ENCODE results near the gene COL27A1. TPM values are rescaled to one million over a fixed set of nuclear protein-coding genes. Genes with fewer than 3 reads are reported as not detected.

Gene COL27A1
- total RNA-seq, 1 donor from 2014 or later: 4.4 TPM

DNA sequence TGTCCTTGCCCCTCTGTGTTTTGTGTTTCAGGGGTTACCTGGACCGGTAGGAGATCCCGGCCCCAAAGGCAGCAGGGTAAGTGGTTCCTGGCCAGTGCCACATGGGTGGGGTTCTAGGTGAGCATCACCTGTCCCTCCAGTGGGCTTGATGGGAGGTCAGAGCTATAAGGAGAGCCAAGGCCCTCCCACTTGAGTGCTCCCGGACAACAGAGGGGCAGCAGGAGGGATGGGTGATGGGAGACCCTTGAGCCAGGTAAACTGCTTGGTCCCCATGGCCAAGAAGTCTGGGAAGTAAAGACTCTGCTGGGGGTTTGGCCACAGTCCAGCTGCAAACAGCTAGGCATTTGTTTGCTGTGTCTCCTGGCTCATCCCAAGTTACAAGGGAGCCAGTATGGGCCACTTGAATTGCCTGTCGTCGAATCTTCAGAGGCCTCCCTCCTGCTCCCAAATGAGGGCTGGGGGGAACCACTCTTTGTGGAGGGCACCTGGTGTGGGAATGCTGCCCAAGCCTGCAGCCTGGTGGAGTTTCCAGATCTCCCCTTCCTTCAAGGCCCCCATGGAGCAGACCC lies 51.0 kb downstream of the COL27A1 start:
- no peak for DNase-seq (ENCODE audit: low read depth, low spot score)

DNA sequence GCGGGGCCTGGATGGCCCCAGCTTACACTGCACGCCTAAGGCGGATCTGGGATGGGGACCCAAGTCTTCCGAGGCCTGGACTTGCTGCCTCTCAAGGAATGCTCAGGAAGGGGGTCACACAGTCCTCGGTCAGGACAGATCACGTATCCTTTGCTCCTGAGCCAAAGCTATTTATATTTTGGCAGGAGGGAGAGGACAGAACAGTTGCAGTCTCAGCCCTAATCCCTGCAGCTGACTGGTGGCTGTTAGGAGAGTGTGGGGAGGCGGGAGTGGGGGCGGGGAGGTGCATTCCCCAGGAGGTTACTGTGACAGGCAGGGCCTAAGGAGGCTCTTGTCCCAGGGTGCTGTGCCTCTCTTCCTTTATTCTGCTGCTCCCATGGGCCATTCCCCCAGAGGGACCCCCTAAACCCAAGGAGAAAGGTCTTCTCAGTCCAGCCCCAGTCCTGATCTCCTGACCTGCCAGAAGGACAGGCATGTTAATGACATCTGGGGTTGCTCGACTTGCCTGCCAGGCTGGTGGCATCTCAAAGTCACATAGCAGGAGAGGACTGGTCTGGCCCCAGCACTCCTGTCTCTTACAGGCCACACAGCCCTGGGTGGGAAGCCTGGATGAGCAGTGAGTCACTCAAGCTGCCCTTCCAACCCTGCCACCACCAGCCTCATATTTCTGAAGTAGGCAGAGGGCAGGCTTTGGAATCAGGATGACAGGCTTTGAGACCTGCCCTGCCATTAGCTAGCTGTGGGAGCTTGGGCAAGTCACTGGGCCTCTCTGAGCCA lies 51.9 kb downstream of the COL27A1 start:
- DNase-seq (ENCODE audit: low read depth, low spot score): no peak

DNA sequence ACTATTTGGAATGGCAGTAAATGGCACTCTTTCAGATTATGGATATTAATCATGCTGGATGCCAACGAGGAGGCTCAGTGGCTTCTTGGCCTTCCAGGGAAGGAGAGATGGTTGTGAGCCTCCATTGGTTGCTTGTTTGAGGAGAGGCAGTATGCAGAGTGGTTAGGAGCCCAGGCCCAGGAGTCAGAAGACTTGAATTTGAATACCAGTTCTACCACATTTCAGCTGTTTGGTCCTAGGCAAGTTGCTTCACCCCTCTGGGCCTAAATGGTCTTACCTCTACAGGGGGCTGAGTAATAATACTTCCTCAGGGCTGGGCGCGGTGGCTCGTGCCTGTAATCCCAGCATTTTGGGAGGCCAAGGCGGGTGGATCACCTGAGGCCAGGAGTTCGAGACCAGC lies 52.5 kb downstream of the COL27A1 start:
- no peak for DNase-seq (ENCODE audit: low read depth, low spot score)

DNA sequence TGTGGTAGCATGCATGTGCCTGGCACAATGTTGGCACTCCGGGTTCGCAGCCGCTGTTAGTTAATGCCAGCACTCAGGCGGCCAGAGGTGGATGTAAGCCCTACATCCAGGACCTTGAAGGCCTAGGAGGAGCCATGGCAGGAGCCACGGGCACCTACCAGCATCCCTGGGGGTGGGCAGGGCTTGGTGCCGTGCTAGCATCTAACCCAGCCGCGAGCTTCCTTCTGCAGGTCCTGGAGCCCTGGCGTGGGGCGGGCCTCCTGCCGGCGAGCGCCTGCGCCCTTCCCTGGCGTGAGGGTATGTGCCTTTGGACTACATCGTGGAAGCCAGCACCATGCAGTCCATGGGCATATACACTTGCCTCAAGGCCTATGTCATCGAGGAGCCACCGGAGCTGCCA lies 53.8 kb downstream of the COL27A1 start:
- no peak for DNase-seq (ENCODE audit: low read depth, low spot score)

DNA sequence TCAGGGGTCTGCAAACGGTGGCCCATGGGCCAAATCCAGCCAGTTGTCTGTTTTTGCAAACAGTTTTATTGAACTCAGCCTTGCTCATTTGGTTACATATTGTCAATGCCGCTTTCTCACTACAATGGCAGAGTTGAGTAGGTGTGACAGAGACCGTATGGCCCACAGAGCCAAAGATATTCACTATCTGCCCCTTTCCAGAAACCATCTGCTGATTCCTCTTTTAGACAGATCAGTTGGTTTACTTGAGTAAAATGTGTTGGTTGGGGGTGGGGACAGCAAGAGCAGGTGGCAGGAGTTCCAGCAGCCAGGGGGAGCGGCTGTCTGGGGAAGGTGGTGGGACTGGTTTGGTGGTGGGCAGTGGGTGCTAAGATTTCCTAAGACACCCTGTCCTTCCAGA lies 54.8 kb downstream of the COL27A1 start:
- no peak for DNase-seq (ENCODE audit: low read depth, low spot score)

DNA sequence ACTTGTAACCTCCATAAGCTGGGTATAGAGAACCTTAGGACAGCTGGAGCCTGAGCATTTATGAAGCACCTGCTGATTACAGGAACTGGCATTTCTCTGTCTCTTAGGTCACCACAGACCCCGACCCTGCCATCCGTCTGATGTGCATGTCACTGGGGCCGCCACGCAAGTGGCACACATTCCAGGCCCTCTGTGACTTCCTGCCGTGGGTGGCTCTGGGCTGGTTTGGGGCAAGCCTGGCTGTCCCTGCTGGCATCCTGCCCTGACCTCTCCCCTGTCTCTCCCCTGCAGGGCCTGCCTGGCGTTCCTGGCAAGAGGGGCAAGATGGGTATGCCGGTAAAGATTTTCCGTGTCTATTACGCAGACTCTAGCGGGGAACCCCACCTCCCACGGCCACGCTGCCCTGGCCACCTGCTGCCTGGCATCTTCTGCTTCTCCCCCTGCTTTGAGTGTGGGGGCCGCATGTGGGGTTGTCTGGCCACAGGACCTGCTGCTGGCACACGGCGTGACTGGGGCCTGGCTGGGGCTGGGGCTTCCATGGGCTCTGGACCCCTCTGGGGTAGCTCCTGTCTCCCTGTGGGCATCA lies 55.4 kb downstream of the COL27A1 start:
- DNase-seq (ENCODE audit: low read depth, low spot score): no peak

DNA sequence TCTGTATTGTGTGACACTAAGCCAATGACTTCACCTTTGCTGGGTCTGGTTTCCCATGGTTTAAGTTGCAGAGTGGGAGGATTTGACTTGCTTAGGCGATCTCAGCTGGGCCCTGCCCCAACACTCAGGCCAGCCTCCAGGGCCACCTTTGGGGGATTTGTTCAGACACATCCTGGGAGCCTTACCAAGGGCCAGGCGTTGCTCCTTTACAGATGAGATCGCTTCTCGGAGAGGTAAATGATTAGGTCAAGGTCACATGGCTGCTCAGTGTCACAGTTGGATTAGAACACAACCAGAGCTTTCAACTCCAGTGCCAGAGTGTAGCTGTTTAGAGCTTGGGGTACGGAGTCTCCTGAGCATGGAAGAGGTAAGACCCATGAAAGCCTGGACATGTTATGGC lies 57.5 kb downstream of the COL27A1 start:
- no peak for DNase-seq (ENCODE audit: low read depth, low spot score)

DNA sequence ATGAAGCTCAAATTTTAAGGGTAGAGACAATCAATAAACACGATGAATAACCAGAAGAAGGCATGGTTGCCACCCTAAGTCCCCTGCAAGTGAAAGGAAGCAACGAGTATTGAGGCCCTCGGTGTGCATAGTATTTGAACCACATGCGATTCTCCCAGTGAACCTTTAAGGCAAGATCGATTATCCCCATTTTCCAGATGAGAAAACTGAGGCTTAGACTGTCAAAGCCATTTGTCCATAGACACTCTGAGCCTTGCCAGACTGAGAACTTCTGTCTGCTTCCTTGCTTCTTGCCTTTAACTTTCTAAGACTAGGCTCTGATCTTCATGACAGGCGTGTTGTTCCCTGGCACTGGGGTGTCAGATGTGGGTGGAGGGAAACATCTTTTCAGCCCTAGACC lies 58.2 kb downstream of the COL27A1 start:
- no peak for DNase-seq (ENCODE audit: low read depth, low spot score)

DNA sequence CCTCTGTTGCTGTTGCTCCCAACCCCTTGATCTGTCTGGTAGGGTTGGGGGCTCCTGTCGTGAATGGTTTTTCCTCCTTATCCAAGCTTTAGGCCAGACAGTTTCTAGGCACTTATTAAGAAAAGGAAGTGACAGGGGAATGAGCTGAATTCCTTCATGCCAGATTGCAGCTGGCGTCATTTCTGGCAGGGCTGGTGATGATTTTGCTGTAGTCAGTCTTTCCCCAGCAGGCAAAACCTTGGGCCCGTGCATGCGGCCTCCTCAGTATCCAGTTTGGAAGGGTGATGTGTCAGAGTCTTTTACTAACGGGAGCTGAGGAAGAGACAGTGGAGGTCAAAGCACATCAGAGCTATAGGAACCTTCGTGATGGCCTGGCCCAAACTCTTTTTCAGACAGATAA lies 58.8 kb downstream of the COL27A1 start:
- DNase-seq (ENCODE audit: low read depth, low spot score): no peak

DNA sequence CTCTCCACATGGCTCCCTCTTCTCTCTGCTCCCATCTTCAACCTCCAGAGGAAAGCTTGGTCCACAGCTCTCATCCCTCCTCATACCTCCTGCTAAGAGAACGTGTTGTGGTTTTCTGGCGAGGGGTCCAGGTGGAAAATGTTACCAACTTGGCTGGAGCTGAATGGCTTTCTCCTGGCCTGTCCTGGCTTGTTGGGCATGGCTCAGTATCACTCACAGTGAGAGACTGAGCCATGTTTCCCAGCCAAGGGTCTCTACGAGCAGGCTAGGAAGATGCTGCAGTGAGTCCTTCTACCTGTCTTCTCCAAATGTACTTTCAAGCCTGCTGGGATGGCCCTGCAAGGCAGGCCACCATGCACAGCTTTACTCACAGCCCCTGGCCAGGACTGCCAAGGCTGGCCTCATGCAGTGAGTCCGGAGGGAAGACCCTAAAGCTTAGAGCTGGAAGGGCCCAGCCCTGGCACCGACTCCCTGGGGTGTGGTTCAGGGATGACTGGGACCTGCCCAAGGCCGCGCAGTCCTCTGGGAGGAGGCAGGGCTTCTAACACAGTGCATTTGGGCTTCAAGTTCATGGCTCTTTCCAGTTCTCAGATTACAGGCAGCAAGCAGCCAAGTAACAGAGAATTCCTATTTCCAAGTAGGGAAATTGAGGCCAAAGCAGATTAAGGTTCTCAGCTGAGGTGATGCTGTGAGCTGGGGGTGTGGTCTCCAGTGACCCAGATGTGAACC lies 59.5 kb downstream of the COL27A1 start:
- DNase-seq (ENCODE audit: low read depth, low spot score): no peak

DNA sequence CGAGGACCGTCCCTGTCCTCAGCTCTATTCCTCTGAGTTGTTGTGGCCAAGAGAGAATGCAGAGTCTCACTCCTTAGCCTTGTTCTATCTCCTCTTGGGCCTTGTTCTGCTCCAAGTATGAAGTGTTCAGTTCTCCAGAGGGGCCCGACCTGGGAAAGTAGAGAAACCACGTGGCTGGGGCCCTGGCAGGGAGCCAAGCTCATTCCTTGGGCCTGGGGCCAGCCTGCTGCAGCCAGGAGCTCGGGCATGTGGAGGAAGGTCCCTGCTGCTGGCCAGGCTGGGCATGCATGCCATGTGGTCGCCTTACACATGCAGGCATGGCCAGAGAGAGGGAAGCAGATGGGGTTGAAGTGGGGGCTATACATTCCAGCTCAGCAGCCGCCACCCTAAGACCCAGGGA lies 60.7 kb downstream of the COL27A1 start:
- no peak for DNase-seq (ENCODE audit: low read depth, low spot score)

DNA sequence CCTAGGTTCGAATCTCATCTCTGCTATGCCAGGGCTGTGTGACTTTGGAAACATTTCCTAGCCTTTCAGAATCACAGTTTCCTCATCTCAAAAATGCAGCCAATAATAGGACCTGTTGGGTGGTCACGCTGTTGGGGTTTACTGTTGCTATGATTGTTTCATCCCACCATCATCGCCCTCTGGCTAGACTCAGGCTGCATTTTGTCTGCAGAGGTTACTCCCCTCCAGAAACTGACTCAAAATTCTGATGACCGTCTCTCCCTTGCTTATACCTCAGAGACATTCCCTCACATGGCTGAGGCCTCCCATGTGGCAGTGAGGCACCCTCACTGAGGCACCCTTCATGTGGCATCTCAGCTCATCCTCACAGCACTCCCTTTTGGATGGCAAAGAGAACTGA lies 61.6 kb downstream of the COL27A1 start:
- no peak for DNase-seq (ENCODE audit: low read depth, low spot score)

DNA sequence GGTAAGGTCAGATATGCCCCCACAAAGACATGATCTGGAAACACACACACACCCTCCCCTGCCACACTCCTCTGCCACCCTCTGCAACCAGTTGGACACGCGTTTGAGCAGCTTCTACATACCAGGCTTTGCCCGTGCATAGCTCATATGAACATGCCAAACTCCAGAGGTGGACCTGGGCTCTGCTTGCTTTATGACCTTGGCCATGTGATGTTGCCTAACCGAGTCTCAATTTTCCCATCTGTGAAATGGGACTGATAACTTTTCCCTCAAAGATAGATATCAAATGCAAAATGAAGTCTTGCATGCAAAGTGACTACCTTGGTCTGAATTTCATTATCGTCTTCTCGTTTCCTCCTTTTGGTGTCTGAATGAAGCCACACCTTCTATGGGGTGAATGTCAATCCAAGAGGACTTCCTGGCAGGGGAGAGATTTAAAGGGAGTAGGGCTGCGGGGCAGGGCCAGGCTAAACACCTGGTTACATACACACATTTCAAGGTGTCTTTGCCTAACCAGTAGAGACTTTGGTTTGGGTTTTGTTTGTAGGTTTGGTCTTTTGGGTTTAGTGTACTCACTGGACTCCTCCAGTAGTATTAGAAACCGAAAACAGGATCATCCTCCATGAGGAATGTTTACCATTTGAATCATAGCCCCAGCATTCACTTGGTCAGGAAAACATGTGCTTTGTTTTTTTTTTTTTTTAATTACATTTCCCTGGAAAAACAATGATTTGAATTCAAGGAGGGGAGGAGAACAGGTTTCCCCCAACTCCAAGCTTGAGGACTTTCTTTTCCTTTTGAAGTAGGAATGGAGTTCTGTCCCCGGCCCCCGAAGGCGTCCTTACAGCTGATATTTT lies 63.2 kb downstream of the COL27A1 start:
- no peak for DNase-seq (ENCODE audit: low read depth, low spot score)

DNA sequence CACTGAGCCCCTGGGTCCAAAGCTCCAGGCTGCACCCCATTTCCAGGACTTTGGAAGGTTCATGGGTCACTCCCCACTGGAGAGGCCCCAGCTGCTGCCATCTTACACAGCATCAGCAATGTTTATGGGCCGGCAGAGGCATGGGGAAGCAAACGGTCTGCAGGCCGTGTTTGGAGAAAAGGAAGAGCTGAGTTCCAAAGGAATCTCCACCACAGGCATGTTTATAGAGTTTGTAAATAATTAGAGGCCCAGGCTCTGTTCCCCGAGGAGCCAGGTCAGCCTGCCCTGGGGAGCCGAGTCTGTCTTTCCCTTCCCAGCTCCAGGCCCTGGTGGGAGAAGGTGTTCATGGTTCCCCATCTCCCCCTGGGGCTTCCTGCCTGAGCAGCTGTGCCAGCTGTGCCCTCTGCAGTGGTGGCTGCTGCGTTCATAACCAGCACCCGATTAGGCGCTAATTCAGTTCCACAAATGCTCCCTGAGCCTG lies 64.8 kb downstream of the COL27A1 start:
- DNase-seq (ENCODE audit: low read depth, low spot score): no peak

DNA sequence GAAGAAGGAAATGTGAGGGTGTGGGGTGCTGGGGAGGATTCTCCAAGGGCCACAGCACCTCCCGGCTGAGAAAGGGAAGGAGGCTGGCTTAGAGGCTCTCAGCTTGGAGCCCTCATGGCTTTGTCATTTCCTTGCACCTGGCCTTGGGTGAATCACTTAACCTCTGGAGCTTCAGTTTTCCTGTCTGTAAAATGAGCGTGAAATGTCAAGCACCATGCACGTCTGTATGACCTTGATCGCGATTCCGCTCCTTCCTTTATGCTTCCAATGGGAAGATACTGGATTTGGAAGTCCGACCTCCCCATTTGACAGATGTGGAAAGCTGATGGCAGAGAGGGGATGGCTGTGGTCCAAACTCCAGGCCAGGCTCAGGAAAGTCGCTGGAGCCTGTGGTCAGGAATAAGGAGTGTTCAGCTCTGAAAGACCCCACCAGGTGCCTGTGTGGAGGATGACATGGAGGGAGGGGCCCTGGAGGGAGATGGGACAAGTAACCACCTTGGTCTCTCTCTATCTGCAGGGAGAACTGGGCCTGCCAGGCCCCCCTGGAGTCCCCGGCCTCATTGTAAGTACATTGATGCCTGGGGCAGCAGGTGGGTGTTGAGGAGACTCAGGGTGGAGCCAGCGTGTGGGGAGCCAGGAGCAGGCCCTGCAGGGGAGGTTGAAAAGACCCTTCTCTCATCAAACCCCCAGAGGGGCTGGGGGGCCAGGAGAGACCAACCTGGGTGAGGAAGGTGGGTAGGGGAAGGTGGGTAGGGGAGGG lies 66.5 kb downstream of the COL27A1 start:
- DNase-seq (ENCODE audit: low read depth, low spot score): peak; percentile 73

DNA sequence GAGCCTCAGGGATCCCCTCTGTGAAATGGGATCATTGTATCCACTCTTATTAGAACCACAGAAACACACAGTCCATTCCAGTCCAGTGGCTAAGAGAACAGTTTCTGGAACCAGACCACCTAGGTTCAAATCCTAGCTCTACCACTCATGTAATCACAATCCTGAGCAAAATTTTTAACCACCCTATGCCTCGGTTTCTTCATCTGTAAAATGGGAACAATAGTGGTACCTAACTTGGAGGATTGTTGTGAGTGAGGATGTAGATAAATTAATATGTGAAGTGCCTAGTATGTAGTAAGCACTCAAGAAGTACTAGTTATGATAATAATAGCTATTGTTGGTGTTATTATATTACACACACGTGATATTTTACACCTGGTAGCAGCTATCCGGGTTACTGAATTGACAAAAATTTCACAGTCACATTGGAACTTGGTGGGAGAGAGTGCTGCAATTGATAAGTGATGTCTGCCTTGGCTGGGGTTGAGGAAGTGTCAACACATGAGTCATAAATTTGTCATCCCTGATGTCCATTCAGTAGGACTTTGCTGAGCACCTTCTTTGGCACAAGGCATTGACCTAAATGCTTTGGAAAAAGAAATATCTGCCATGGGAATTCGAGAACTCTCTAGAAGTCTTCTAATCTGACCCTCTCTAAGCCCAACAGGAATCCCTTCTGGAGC lies 68.4 kb downstream of the COL27A1 start:
- DNase-seq (ENCODE audit: low read depth, low spot score): peak; percentile 41

DNA sequence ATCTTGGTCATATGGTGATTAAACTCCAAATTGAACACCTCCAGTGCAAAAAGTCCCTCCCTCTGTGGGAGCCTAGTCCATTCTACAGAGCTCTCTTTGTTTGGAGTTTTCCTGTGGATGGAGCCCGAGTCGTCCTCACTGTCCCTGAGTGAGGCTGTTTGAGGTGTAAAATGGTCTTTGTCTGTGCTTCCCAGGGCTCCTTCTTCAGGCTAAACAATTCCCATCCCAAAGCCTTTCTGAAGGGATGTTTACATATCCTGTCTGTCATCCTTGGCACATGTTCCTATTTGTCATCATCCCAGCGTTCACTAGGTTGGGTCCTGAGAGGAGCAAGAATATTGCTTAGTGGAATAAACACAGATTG lies 68.9 kb downstream of the COL27A1 start:
- DNase-seq (ENCODE audit: low read depth, low spot score): no peak

DNA sequence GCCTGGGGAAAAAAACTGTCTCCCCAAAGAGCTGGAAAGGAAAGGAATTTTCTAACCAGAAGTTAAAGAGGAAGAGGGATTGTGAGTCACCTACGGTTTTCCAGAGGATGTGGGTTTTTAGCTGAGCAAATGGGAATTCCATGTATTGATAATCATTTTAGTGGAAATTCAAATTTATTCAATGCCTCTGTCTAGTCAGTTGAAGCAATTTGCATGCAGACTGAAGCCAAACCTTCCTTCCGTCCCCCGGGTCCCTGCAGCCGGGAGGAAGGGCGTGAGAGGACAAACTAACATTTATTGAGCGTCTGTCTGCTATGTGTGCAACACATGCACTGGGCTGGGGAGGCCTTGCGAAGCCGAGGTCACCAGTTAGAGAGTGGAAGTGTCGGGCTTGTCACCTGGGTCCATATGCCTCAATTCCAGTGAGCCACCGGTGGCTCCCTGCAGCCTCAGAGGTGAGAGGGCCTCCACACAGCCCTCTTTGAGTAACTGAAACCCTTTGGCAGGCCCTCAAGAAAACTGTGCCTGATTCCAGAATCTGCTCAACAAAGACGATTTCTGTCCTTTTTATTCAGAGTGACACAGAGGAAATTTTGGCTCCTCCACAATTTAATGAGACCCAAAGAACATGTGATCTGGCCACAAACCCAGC lies 70.3 kb downstream of the COL27A1 start:
- no peak for DNase-seq (ENCODE audit: low read depth, low spot score)

DNA sequence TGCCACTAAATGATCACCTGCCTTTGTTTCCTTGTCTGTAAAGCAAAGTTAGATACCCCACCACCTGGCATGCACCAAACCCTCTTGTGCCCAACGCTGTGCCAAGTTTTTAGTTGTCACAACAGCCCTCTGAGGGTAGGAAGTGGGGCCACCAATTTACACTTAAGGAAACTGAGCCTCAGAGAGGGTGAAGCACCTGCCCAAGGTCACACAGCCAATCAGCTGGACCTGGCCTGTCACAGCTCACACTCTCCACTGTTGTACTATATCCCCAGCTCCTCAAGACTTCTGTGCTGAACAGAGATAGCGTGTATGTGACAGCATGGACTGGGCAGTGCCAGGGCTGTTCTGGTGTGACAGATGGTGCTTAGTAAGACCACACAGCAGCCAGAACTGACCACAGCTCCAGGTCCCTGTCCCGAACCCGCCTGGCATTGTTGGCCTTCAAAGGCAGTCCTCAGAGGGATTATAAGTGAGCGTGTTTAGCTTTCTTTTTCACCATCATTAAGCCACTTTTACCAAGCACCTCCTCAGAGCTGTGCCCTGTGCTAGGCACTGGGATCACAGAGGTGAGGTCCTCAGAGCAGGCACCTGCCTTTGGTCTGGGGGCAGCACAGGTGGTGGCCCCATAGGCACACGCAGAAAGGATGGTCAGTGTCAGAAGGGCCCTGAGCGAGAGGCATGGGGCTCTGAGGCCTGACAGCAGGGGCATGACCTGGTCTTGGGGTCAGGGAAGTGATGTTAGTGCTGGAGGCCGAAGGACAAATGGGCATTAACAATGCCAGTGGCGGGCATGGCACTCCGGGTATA lies 71.1 kb downstream of the COL27A1 start:
- no peak for DNase-seq (ENCODE audit: low read depth, low spot score)
